Heart left ventricle (tissue), 13 donors: Measurements from ENCODE around the gene ADAM22.

Experiments
- CTCF ChIP-seq, 12 donors: fragments of 200-600 bp; sonication (generic) in 4 of 12; IDR thresholded peaks; one replicate each; pipeline versions ENCODE4 v1.5.0 to v1.8.0; 2018 to 2022; ENCODE audit warnings: antibody characterized with exemption in 12 of 12, mild to moderate bottlenecking in 5 of 12
- POLR2A ChIP-seq, 2 donors: fragments of 450-650 bp; IDR thresholded peaks; one replicate each; pipeline ENCODE4 v1.6.1; 2017; ENCODE audit warnings: antibody characterized with exemption in 2 of 2, mild to moderate bottlenecking in 2 of 2, moderate library complexity in 2 of 2
- donor health status: ischemic (EF 13 %, LVEDD 7.1; RV severe dilation, severe dysfunction).
- donor health status: DM: no; HTN: yes; CAD: no.
- donor health status: DM: no; HTN: no; CAD: no.
- donor health status: ischemic (EF 25% LVEDD 6.9; RV normal size, moderate dysfunction).
- donor health status: ischemic (EF 25% LVEDD 5.7; RV mildly dilated, moderate dysfunction).
- donor health status: ischemic (EF 35%, LVEDD 5.7; RV mildly dilated, moderate dysfunction).
- donor health status: nonischemic (EF 11% LVEDD 7.7; RV severe dilation, severe dysfunction).
- donor health status: DM: yes; HTN: yes; CAD: no.
- donor health status: PGD.
- donor health status: ischemic (EF 29% LVEDD 5.4; RV normal size, mild dysfunction).
- donor health status: nonischemic (EF 23%, LVEDD 6.1; RV moderate dilation, normal function).

- no peak for TF ChIP-seq POLR2A (IDR thresholded peaks at IDR 0.05)
- TF ChIP-seq CTCF (IDR thresholded peaks at IDR 0.05), result no peak
These were observed 272.2 kb downstream of the ADAM22 start for GRCh38 chr7:88206254-88206653.
